NCI-H1930 (cell line): ENCODE measurements around the gene TPRA1.
"Not testable (repeated sequence)": the region's sequence is repeated elsewhere in the genome, so short reads cannot be mapped to it uniquely, and the experiment has no call there.

Source experiments
- DNase-seq, 2 experiments: peaks; one replicate each; lab custom pipeline; 2025; lab: John Stamatoyannopoulos, UW

TPRA1 gene

GRCh38 chr3:127536830-127537812 lies 53.4 kb downstream of the TPRA1 start:
- DNase-seq = no peak

- no peak for DNase-seq
These were observed 54.4 kb downstream of the TPRA1 start for GRCh38 chr3:127535901-127536829.

GRCh38 chr3:127535106-127535785 lies 55.3 kb downstream of the TPRA1 start:
- DNase-seq = no peak

GRCh38 chr3:127534564-127534963 lies 56.0 kb downstream of the TPRA1 start:
- no peak for DNase-seq

GRCh38 chr3:127534161-127534451 lies 56.4 kb downstream of the TPRA1 start:
- no peak for DNase-seq

GRCh38 chr3:127532561-127533203 lies 57.9 kb downstream of the TPRA1 start:
- DNase-seq = no peak

GRCh38 chr3:127531821-127532220 lies 58.7 kb downstream of the TPRA1 start:
- DNase-seq = no peak

GRCh38 chr3:127530863-127531262 lies 59.7 kb downstream of the TPRA1 start:
- not testable (repeated sequence) for DNase-seq

GRCh38 chr3:127529346-127530188 lies 61.0 kb downstream of the TPRA1 start:
- DNase-seq = no peak

GRCh38 chr3:127525373-127525772 lies 65.2 kb downstream of the TPRA1 start:
- DNase-seq = no peak

GRCh38 chr3:127524296-127524896 lies 66.1 kb downstream of the TPRA1 start:
- DNase-seq = no peak
